Progenitor cell of endocrine pancreas (in vitro differentiated cells): Measurements from ENCODE around the gene CLEC16A. TPM values are rescaled to one million over a fixed set of nuclear protein-coding genes. Genes with fewer than 3 reads are reported as not detected.

Experiments used
- DNase-seq: peaks from one replicate; pipeline ENCODE4 v3.0.0; 2021; ENCODE audit warnings: low spot score; ENCODE audit not compliant: unreplicated experiment
- H3K27ac Mint-ChIP-seq: 2 replicates; pipeline ENCODE4 v1.8.0; 2021; ENCODE audit warnings: mild to moderate bottlenecking, moderate library complexity, mixed read lengths
- H3K27me3 Mint-ChIP-seq: 2 replicates; pipeline ENCODE4 v1.8.0; 2021; ENCODE audit warnings: mixed read lengths
- H3K36me3 Mint-ChIP-seq: 2 replicates; pipeline ENCODE4 v1.8.0; 2022; ENCODE audit warnings: mixed read lengths; ENCODE audit not compliant: insufficient read depth
- H3K4me1 Mint-ChIP-seq: 2 replicates; pipeline ENCODE4 v1.8.0; 2021; ENCODE audit warnings: low read depth, mixed read lengths
- H3K4me3 Mint-ChIP-seq: 2 replicates; pipeline ENCODE4 v1.8.0; 2021; ENCODE audit warnings: low read depth, mild to moderate bottlenecking, moderate library complexity, mixed read lengths
- H3K9me3 Mint-ChIP-seq: 2 replicates; pipeline ENCODE4 v1.8.0; 2021; ENCODE audit warnings: low read depth, mixed read lengths
- CTCF ChIP-seq: fragments of 200-600 bp; sonication (generic); IDR thresholded peaks from one replicate; pipeline ENCODE4 v1.5.0; 2021; ENCODE audit warnings: antibody characterized with exemption, mild to moderate bottlenecking; ENCODE audit not compliant: unreplicated experiment
- total RNA-seq: library from RNA; stranded (reverse); gene quantifications from 2 replicates; pipeline ENCODE4 v1.2.1, GENCODE V29; 2021

The CLEC16A gene
- total RNA-seq, 1 donor from 2014 or later: 34.3 TPM

DNA sequence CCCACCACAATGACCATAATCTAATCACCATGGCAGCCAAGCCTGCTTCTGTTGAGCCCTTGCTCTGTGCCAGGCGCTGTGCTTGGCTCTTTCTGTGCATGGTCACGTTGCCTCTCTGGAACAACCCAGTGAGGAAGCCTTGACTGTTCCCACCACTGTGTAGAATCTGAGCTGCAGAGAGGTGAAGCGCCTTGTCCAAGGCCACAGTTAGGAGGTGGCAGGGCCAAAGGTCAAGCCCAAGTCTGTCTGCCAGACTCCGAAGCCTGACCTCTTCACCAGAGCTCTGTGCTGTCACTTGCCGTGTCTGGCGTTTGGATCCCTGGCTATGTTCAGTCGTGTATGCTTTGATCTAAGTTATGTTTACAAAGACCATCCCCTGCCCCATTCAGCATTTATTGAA, 10.5 kb downstream of the CLEC16A start:
- Mint-ChIP-seq H3K27ac (no peak overlapping the region), H3K27me3 (no peaks in the 10 kb centered on the region), H3K9me3 (no peaks in the 10 kb centered on the region), H3K4me3 (no peak overlapping the region), H3K4me1 (peaks cover 8% of the 10 kb centered on the region), H3K36me3 (no peaks in the 10 kb centered on the region)
- no peak for TF ChIP-seq CTCF
- no peak for DNase-seq

- TF ChIP-seq CTCF: no peak
- no peaks in the 10 kb centered on the region for H3K27me3 Mint-ChIP-seq
- H3K4me1 Mint-ChIP-seq: peaks cover 4% of the 10 kb centered on the region
- no peak overlapping the region for H3K4me3 Mint-ChIP-seq
- DNase-seq: no peak
- no peaks in the 10 kb centered on the region for H3K9me3 Mint-ChIP-seq
- no peaks in the 10 kb centered on the region for H3K36me3 Mint-ChIP-seq
- no peak overlapping the region for H3K27ac Mint-ChIP-seq
These were observed 13.6 kb downstream of the CLEC16A start for GRCh38 chr16:10957771-10958482.

DNA sequence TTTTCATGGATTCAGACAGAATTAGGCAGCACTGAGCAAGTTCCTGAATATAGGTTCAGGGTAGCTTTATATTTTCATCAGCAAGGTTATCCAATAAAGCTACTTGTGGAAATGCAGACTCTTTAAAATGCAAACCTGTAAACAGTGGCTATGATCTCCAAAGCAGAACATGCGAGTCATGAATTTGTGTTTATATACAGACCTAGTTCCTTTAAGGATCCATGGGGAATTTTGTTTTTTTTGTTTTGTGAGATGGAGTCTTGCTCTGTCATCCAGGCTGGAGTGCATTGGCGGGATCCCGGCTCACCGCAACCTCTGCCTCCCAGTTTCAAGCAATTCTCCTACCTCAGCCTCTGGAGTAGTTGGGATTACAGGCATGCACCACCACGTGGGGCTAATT, 14.8 kb downstream of the CLEC16A start:
- Mint-ChIP-seq H3K27ac (no peak overlapping the region), H3K4me3 (no peak overlapping the region), H3K4me1 (peaks cover 6% of the 10 kb centered on the region), H3K9me3 (no peaks in the 10 kb centered on the region), H3K36me3 (no peaks in the 10 kb centered on the region), H3K27me3 (no peaks in the 10 kb centered on the region)
- no peak for TF ChIP-seq CTCF
- no peak for DNase-seq

DNA sequence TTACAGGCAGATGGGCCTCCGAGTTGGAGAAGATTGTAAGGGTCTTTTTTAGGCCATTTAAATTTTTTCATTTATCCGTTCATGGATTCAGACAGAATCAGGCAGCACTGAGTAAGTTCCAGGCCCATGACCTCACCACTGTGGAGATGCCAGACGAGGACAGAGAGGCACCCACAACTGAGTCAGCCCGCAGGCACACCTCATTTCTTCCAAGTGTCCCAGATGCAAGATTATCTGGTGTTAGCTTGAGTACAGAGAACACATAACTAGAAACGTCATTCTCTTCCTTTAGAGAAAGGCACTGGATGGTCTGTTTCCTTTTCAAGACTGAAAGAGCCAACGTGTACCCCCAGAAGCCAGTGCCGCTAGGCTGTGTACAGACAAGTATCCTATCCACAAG, 16.9 kb downstream of the CLEC16A start:
- TF ChIP-seq CTCF: no peak
- H3K36me3 Mint-ChIP-seq: no peaks in the 10 kb centered on the region
- H3K9me3 Mint-ChIP-seq: no peaks in the 10 kb centered on the region
- no peaks in the 10 kb centered on the region for H3K27me3 Mint-ChIP-seq
- peak overlapping the region; percentile 9 for H3K27ac Mint-ChIP-seq
- no peak overlapping the region for H3K4me3 Mint-ChIP-seq
- no peak for DNase-seq
- peaks cover 3% of the 10 kb centered on the region for H3K4me1 Mint-ChIP-seq

GRCh38 chr16:10964039-10964890, 19.9 kb downstream of the CLEC16A start:
- Mint-ChIP-seq H3K27ac (no peak overlapping the region), H3K9me3 (no peaks in the 10 kb centered on the region), H3K36me3 (no peaks in the 10 kb centered on the region), H3K27me3 (no peaks in the 10 kb centered on the region), H3K4me3 (no peak overlapping the region), H3K4me1 (peaks cover 3% of the 10 kb centered on the region)
- peak; percentile 81 for DNase-seq
- TF ChIP-seq CTCF: peak; percentile 98
